Measurements from ENCODE around the gene LILRB5. TPM values are rescaled to one million over a fixed set of nuclear protein-coding genes. Genes with fewer than 3 reads are reported as not detected.
"Not testable (repeated sequence)": the region's sequence is repeated elsewhere in the genome, so short reads cannot be mapped to it uniquely, and the experiment has no call there.

Gene LILRB5
- total RNA-seq, 1 experiment from 2014 or later, result 0.07 TPM

GRCh38 chr19:54229146-54229545 lies 27.9 kb downstream of the LILRB5 start:
- ChIA-PET POLR2A (no interaction called here), CTCF (interaction anchor here (0.6 kb wide), 1 partner anchor 159 kb away, joined by 3 read pairs; no protein-coding TSS in a partner anchor)
- DNase-seq (ENCODE audit: low spot score) (no peak), ATAC-seq (no peak)
- no peaks in the 10 kb centered on the region for H3K4me1 Mint-ChIP-seq
- TF ChIP-seq SMAD3 (CRISPR knock-in tag; IDR thresholded peaks at IDR 0.05; ENCODE audit: borderline replicate concordance), result no peak
- TF ChIP-seq ZBTB43 (CRISPR knock-in tag; IDR thresholded peaks at IDR 0.05), result no peak
- no peak overlapping the region for H3K27ac Mint-ChIP-seq
- peaks cover 13% of the 10 kb centered on the region for H3K27me3 Mint-ChIP-seq (ENCODE audit: low read depth)
- H3K4me3 Mint-ChIP-seq, result no peak overlapping the region
- H3K9me3 Mint-ChIP-seq, result peaks cover 9% of the 10 kb centered on the region
- H3K36me3 Mint-ChIP-seq, result no peaks in the 10 kb centered on the region; the same call in 1 of the 2 replicates

GRCh38 chr19:54224619-54225018 lies 32.5 kb downstream of the LILRB5 start:
- POLR2A ChIA-PET; H3K27ac Mint-ChIP-seq; H3K27me3 Mint-ChIP-seq (ENCODE audit: low read depth); CTCF ChIA-PET; H3K36me3 Mint-ChIP-seq; H3K4me3 Mint-ChIP-seq; DNase-seq (ENCODE audit: low spot score); H3K9me3 Mint-ChIP-seq; H3K4me1 Mint-ChIP-seq; ATAC-seq: not testable (repeated sequence)

- H3K36me3 Mint-ChIP-seq; POLR2A ChIA-PET; H3K4me3 Mint-ChIP-seq; DNase-seq (ENCODE audit: low spot score); H3K27me3 Mint-ChIP-seq (ENCODE audit: low read depth); CTCF ChIA-PET; H3K4me1 Mint-ChIP-seq; H3K27ac Mint-ChIP-seq; ATAC-seq; H3K9me3 Mint-ChIP-seq: not testable (repeated sequence)
Measured at GRCh38 chr19:54223937-54224281, 33.2 kb downstream of the LILRB5 start.

GRCh38 chr19:54223277-54223936 lies 33.7 kb downstream of the LILRB5 start:
- CTCF ChIA-PET; POLR2A ChIA-PET; H3K36me3 Mint-ChIP-seq; DNase-seq (ENCODE audit: low spot score); ATAC-seq; H3K27me3 Mint-ChIP-seq (ENCODE audit: low read depth); H3K4me3 Mint-ChIP-seq; H3K4me1 Mint-ChIP-seq; H3K9me3 Mint-ChIP-seq; H3K27ac Mint-ChIP-seq: not testable (repeated sequence)

GRCh38 chr19:54222474-54223276 lies 34.4 kb downstream of the LILRB5 start, which contains the start of gene LILRB3:
LILRB3 (minus strand) TSS chr19:54223007; CDS start chr19:54222976, 31 bp downstream.
- H3K4me3 Mint-ChIP-seq; H3K9me3 Mint-ChIP-seq; H3K27me3 Mint-ChIP-seq (ENCODE audit: low read depth); CTCF ChIA-PET; DNase-seq (ENCODE audit: low spot score); H3K27ac Mint-ChIP-seq; ATAC-seq; H3K4me1 Mint-ChIP-seq; H3K36me3 Mint-ChIP-seq; POLR2A ChIA-PET: not testable (repeated sequence)

- H3K27ac Mint-ChIP-seq; H3K36me3 Mint-ChIP-seq; H3K9me3 Mint-ChIP-seq; DNase-seq (ENCODE audit: low spot score); H3K4me3 Mint-ChIP-seq; ATAC-seq; POLR2A ChIA-PET; CTCF ChIA-PET; H3K27me3 Mint-ChIP-seq (ENCODE audit: low read depth): not testable (repeated sequence)
- H3K4me1 Mint-ChIP-seq, result peaks cover 11% of the 10 kb centered on the region
Measured at GRCh38 chr19:54221947-54222346, 35.1 kb downstream of the LILRB5 start.

GRCh38 chr19:54219702-54220101 lies 37.4 kb downstream of the LILRB5 start:
- DNase-seq (ENCODE audit: low spot score); H3K4me3 Mint-ChIP-seq; H3K27ac Mint-ChIP-seq; POLR2A ChIA-PET; H3K27me3 Mint-ChIP-seq (ENCODE audit: low read depth); H3K36me3 Mint-ChIP-seq; H3K9me3 Mint-ChIP-seq; ATAC-seq; CTCF ChIA-PET: not testable (repeated sequence)
- peaks cover 13% of the 10 kb centered on the region for H3K4me1 Mint-ChIP-seq
